ENCODE results near the gene PIK3R5.

The PIK3R5 gene

GRCh38 chr17:8954339-8954738, 11.2 kb downstream of the PIK3R5 start:
- Histone ChIP-seq H3K4me2 (ENCODE audit: low read length) (no peak overlapping the region), H2BK15ac (replicated peaks; ENCODE audit: low read depth) (no peak overlapping the region), H3K23ac (ENCODE audit: low read length) (no peak overlapping the region), H3K4ac (ENCODE audit: low read depth, low read length) (no peak overlapping the region), H3K79me2 (ENCODE audit: control insufficient read depth, insufficient read depth, low read length) (no peaks in the 10 kb centered on the region), H2BK120ac (ENCODE audit: low read depth, low read length) (no peak overlapping the region), H4K8ac (ENCODE audit: low read depth, low read length) (no peak overlapping the region), H3K36me3 (ENCODE audit: control insufficient read depth, insufficient read depth, low read length) (no peaks in the 10 kb centered on the region), H3K27ac (ENCODE audit: low read depth, low read length) (no peak overlapping the region), H3K4me3 (ENCODE audit: low read length) (no peak overlapping the region), H2BK5ac (ENCODE audit: low read length) (no peak overlapping the region), H3K4me1 (ENCODE audit: control insufficient read depth, low read depth, low read length) (no peaks in the 10 kb centered on the region), H3K27me3 (ENCODE audit: insufficient read depth, low read length, poor library complexity) (no peaks in the 10 kb centered on the region), H3K18ac (ENCODE audit: low read length) (no peak overlapping the region), H3K79me1 (ENCODE audit: low read length) (no peaks in the 10 kb centered on the region), H3K56ac (ENCODE audit: low read length) (no peak overlapping the region), H2AK5ac (ENCODE audit: low read length) (no peak overlapping the region), H4K5ac (ENCODE audit: low read length) (no peak overlapping the region), H3K9ac (ENCODE audit: low read length) (no peak overlapping the region)
- DNase-seq, result peak; percentile 65
- WGBS (ENCODE audit: extremely low coverage, insufficient coverage, low lambda C conversion rate), result no CpG with 5 or more reads among the region's 10 CpGs

DNA sequence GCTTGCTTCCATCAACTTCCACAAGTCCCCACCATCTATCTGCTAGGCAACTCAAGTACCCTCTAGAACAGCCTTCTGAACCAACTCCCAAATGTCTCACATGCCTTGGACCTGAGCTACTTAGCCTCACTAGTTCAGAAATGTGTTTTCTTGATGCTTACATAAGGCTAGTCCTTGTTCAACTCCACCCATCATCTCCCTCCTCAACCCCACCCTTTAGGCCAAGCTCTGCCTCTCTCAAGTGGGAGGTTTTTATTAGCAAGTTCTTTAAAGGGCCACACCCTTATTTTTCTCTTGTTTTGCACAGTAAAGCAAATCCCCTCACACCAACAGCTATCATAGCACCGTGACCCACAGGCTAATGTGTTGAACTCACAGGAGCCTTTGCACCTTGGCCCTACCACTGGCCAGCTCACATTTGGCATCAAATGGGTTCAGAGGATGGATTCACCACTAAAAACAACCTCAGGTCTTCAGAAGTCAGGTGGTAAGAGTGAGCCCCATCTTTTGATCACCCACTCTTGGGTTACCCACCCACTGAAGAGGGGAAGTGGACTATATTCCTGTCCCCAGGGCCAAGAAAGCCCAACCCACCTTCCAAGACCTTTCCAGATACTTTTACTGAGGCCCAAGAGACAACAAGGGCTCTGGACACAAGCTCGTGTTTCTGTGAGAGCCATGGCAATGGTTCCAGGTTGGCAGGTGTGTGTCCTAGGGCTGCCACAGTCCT, 12.2 kb downstream of the PIK3R5 start:
- no peak overlapping the region for H3K4me3 ChIP-seq (ENCODE audit: low read length)
- H2BK15ac ChIP-seq (replicated peaks; ENCODE audit: low read depth), result no peak overlapping the region
- H3K4ac ChIP-seq (ENCODE audit: low read depth, low read length), result no peak overlapping the region
- H3K79me2 ChIP-seq (ENCODE audit: control insufficient read depth, insufficient read depth, low read length), result no peaks in the 10 kb centered on the region
- H3K27ac ChIP-seq (ENCODE audit: low read depth, low read length), result no peak overlapping the region
- no peaks in the 10 kb centered on the region for H3K27me3 ChIP-seq (ENCODE audit: insufficient read depth, low read length, poor library complexity)
- H3K56ac ChIP-seq (ENCODE audit: low read length), result no peak overlapping the region
- no peaks in the 10 kb centered on the region for H3K36me3 ChIP-seq (ENCODE audit: control insufficient read depth, insufficient read depth, low read length)
- H2BK5ac ChIP-seq (ENCODE audit: low read length), result no peak overlapping the region
- no peak overlapping the region for H2AK5ac ChIP-seq (ENCODE audit: low read length)
- H3K9ac ChIP-seq (ENCODE audit: low read length), result no peak overlapping the region
- no peaks in the 10 kb centered on the region for H3K79me1 ChIP-seq (ENCODE audit: low read length)
- H4K5ac ChIP-seq (ENCODE audit: low read length), result no peak overlapping the region
- DNase-seq, result no peak
- no peak overlapping the region for H4K8ac ChIP-seq (ENCODE audit: low read depth, low read length)
- H3K4me1 ChIP-seq (ENCODE audit: control insufficient read depth, low read depth, low read length), result no peaks in the 10 kb centered on the region
- H2BK120ac ChIP-seq (ENCODE audit: low read depth, low read length), result no peak overlapping the region
- no peak overlapping the region for H3K23ac ChIP-seq (ENCODE audit: low read length)
- no peak overlapping the region for H3K18ac ChIP-seq (ENCODE audit: low read length)
- H3K4me2 ChIP-seq (ENCODE audit: low read length), result no peak overlapping the region
- no CpG with 5 or more reads among the region's 2 CpGs for WGBS (ENCODE audit: extremely low coverage, insufficient coverage, low lambda C conversion rate)

GRCh38 chr17:8952191-8952590, 13.3 kb downstream of the PIK3R5 start:
- H2BK120ac ChIP-seq (ENCODE audit: low read depth, low read length), result no peak overlapping the region
- H3K9ac ChIP-seq (ENCODE audit: low read length), result no peak overlapping the region
- H3K18ac ChIP-seq (ENCODE audit: low read length), result no peak overlapping the region
- H3K56ac ChIP-seq (ENCODE audit: low read length), result no peak overlapping the region
- no peak overlapping the region for H2AK5ac ChIP-seq (ENCODE audit: low read length)
- no peak overlapping the region for H3K23ac ChIP-seq (ENCODE audit: low read length)
- H2BK15ac ChIP-seq (replicated peaks; ENCODE audit: low read depth), result no peak overlapping the region
- no peak overlapping the region for H3K4ac ChIP-seq (ENCODE audit: low read depth, low read length)
- no peaks in the 10 kb centered on the region for H3K27me3 ChIP-seq (ENCODE audit: insufficient read depth, low read length, poor library complexity)
- no peak overlapping the region for H3K4me2 ChIP-seq (ENCODE audit: low read length)
- no CpG with 5 or more reads among the region's 1 CpG for WGBS (ENCODE audit: extremely low coverage, insufficient coverage, low lambda C conversion rate)
- no peak overlapping the region for H4K5ac ChIP-seq (ENCODE audit: low read length)
- H4K8ac ChIP-seq (ENCODE audit: low read depth, low read length), result no peak overlapping the region
- H3K27ac ChIP-seq (ENCODE audit: low read depth, low read length), result no peak overlapping the region
- H3K79me1 ChIP-seq (ENCODE audit: low read length), result no peaks in the 10 kb centered on the region
- H3K4me3 ChIP-seq (ENCODE audit: low read length), result no peak overlapping the region
- H3K79me2 ChIP-seq (ENCODE audit: control insufficient read depth, insufficient read depth, low read length), result no peaks in the 10 kb centered on the region
- no peak for DNase-seq
- no peaks in the 10 kb centered on the region for H3K4me1 ChIP-seq (ENCODE audit: control insufficient read depth, low read depth, low read length)
- H3K36me3 ChIP-seq (ENCODE audit: control insufficient read depth, insufficient read depth, low read length), result no peaks in the 10 kb centered on the region
- H2BK5ac ChIP-seq (ENCODE audit: low read length), result no peak overlapping the region

- no peak overlapping the region for H4K8ac ChIP-seq (ENCODE audit: low read depth, low read length)
- no peaks in the 10 kb centered on the region for H3K79me1 ChIP-seq (ENCODE audit: low read length)
- H3K4ac ChIP-seq (ENCODE audit: low read depth, low read length), result no peak overlapping the region
- no peak overlapping the region for H3K27ac ChIP-seq (ENCODE audit: low read depth, low read length)
- H2BK5ac ChIP-seq (ENCODE audit: low read length), result no peak overlapping the region
- no peaks in the 10 kb centered on the region for H3K27me3 ChIP-seq (ENCODE audit: insufficient read depth, low read length, poor library complexity)
- no CpG with 5 or more reads among the region's 4 CpGs for WGBS (ENCODE audit: extremely low coverage, insufficient coverage, low lambda C conversion rate)
- H2AK5ac ChIP-seq (ENCODE audit: low read length), result no peak overlapping the region
- no peak overlapping the region for H3K56ac ChIP-seq (ENCODE audit: low read length)
- H3K4me2 ChIP-seq (ENCODE audit: low read length), result no peak overlapping the region
- no peak overlapping the region for H3K4me3 ChIP-seq (ENCODE audit: low read length)
- H2BK120ac ChIP-seq (ENCODE audit: low read depth, low read length), result no peak overlapping the region
- no peak overlapping the region for H3K9ac ChIP-seq (ENCODE audit: low read length)
- no peak overlapping the region for H2BK15ac ChIP-seq (replicated peaks; ENCODE audit: low read depth)
- H3K4me1 ChIP-seq (ENCODE audit: control insufficient read depth, low read depth, low read length), result no peaks in the 10 kb centered on the region
- no peaks in the 10 kb centered on the region for H3K36me3 ChIP-seq (ENCODE audit: control insufficient read depth, insufficient read depth, low read length)
- H3K23ac ChIP-seq (ENCODE audit: low read length), result no peak overlapping the region
- no peaks in the 10 kb centered on the region for H3K79me2 ChIP-seq (ENCODE audit: control insufficient read depth, insufficient read depth, low read length)
- no peak overlapping the region for H3K18ac ChIP-seq (ENCODE audit: low read length)
- DNase-seq, result no peak
- no peak overlapping the region for H4K5ac ChIP-seq (ENCODE audit: low read length)
Measured at GRCh38 chr17:8951206-8951605, 14.3 kb downstream of the PIK3R5 start.

DNA sequence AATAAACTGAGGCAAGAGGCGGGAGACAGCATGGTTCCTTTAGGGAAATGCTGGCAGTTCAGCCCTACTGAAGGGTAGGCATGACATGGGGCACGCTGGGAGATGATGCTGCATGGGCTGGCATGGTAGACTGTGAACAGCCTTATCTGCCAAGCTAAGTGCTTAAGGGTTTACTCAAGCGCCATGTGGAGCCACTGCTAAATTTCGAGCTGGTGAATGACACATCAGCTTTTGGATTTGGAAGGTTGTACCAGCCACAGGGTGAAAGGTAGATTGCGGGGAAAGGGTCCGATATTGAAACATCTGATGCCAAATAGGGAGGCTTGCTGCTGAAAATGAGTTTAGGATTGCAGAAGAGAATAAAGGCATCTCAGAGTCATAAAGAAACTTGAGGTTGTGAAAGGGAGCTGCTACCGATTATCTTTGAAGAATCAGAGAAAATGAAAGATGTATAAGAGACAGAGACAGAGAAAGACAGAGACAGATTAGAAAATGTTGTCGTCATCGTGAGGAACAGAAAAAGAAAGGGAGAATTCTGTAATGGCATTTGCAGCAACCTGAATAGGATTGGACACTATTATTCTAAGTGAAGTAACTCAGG, 16.3 kb downstream of the PIK3R5 start:
- H3K27ac ChIP-seq (ENCODE audit: low read depth, low read length), result no peak overlapping the region
- no peaks in the 10 kb centered on the region for H3K36me3 ChIP-seq (ENCODE audit: control insufficient read depth, insufficient read depth, low read length)
- no peaks in the 10 kb centered on the region for H3K27me3 ChIP-seq (ENCODE audit: insufficient read depth, low read length, poor library complexity)
- no peak overlapping the region for H4K8ac ChIP-seq (ENCODE audit: low read depth, low read length)
- no peak overlapping the region for H2AK5ac ChIP-seq (ENCODE audit: low read length)
- H3K79me1 ChIP-seq (ENCODE audit: low read length), result no peaks in the 10 kb centered on the region
- no peaks in the 10 kb centered on the region for H3K4me1 ChIP-seq (ENCODE audit: control insufficient read depth, low read depth, low read length)
- H2BK15ac ChIP-seq (replicated peaks; ENCODE audit: low read depth), result no peak overlapping the region
- no peak overlapping the region for H2BK120ac ChIP-seq (ENCODE audit: low read depth, low read length)
- no peak overlapping the region for H3K18ac ChIP-seq (ENCODE audit: low read length)
- no peak overlapping the region for H3K23ac ChIP-seq (ENCODE audit: low read length)
- H2BK5ac ChIP-seq (ENCODE audit: low read length), result no peak overlapping the region
- H3K4ac ChIP-seq (ENCODE audit: low read depth, low read length), result no peak overlapping the region
- no peak overlapping the region for H3K4me2 ChIP-seq (ENCODE audit: low read length)
- no peak overlapping the region for H3K4me3 ChIP-seq (ENCODE audit: low read length)
- no peaks in the 10 kb centered on the region for H3K79me2 ChIP-seq (ENCODE audit: control insufficient read depth, insufficient read depth, low read length)
- no CpG with 5 or more reads among the region's 9 CpGs for WGBS (ENCODE audit: extremely low coverage, insufficient coverage, low lambda C conversion rate)
- no peak overlapping the region for H4K5ac ChIP-seq (ENCODE audit: low read length)
- no peak overlapping the region for H3K56ac ChIP-seq (ENCODE audit: low read length)
- no peak for DNase-seq
- no peak overlapping the region for H3K9ac ChIP-seq (ENCODE audit: low read length)

DNA sequence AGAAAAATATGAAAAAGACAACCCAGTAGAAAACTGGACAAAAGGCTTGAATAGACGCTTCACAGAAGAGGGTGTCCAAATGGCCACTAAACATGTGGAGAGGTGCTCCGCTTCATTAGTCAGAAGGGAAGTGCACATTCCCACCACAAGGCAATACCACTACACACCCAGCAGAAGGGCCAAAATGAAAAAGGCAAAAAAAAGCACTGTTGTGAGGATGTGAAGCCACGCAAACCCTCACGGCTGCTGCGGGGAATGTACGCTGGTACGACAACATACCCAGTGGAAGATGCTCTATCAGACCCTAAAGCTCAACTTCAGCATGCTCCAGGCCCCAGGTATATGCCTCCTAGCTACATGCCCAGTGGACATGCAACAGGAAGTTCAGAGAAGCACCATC, 17.0 kb downstream of the PIK3R5 start:
- H3K23ac ChIP-seq (ENCODE audit: low read length), result no peak overlapping the region
- H3K4me2 ChIP-seq (ENCODE audit: low read length), result no peak overlapping the region
- H4K8ac ChIP-seq (ENCODE audit: low read depth, low read length), result no peak overlapping the region
- no peak overlapping the region for H4K5ac ChIP-seq (ENCODE audit: low read length)
- no peak overlapping the region for H2BK5ac ChIP-seq (ENCODE audit: low read length)
- no peaks in the 10 kb centered on the region for H3K79me2 ChIP-seq (ENCODE audit: control insufficient read depth, insufficient read depth, low read length)
- no peak overlapping the region for H2BK15ac ChIP-seq (replicated peaks; ENCODE audit: low read depth)
- H3K27me3 ChIP-seq (ENCODE audit: insufficient read depth, low read length, poor library complexity), result no peaks in the 10 kb centered on the region
- no peak overlapping the region for H3K27ac ChIP-seq (ENCODE audit: low read depth, low read length)
- H3K79me1 ChIP-seq (ENCODE audit: low read length), result no peaks in the 10 kb centered on the region
- no peak overlapping the region for H3K9ac ChIP-seq (ENCODE audit: low read length)
- WGBS (ENCODE audit: extremely low coverage, insufficient coverage, low lambda C conversion rate), result no CpG with 5 or more reads among the region's 7 CpGs
- H2BK120ac ChIP-seq (ENCODE audit: low read depth, low read length), result no peak overlapping the region
- H3K56ac ChIP-seq (ENCODE audit: low read length), result no peak overlapping the region
- no peak overlapping the region for H3K4ac ChIP-seq (ENCODE audit: low read depth, low read length)
- DNase-seq, result no peak
- no peaks in the 10 kb centered on the region for H3K36me3 ChIP-seq (ENCODE audit: control insufficient read depth, insufficient read depth, low read length)
- H2AK5ac ChIP-seq (ENCODE audit: low read length), result no peak overlapping the region
- H3K4me3 ChIP-seq (ENCODE audit: low read length), result no peak overlapping the region
- no peaks in the 10 kb centered on the region for H3K4me1 ChIP-seq (ENCODE audit: control insufficient read depth, low read depth, low read length)
- no peak overlapping the region for H3K18ac ChIP-seq (ENCODE audit: low read length)
